Activated CD8-positive, alpha-beta memory T cell treated with anti-CD3 and anti-CD28 coated beads for 24 hours (primary cell): Measurements from ENCODE around the gene TRPM6.

Source experiments
- DNase-seq: peaks from one replicate; pipeline ENCODE4 v3.0.0-alpha.2; 2020

Gene TRPM6

GRCh38 chr9:74696520-74696919, 191.2 kb downstream of the TRPM6 start:
- DNase-seq, result no peak

GRCh38 chr9:74691058-74691457, 196.7 kb downstream of the TRPM6 start:
- no peak for DNase-seq

GRCh38 chr9:74683322-74683721, 204.4 kb downstream of the TRPM6 start:
- DNase-seq, result no peak

- DNase-seq, result no peak
Measured at GRCh38 chr9:74681906-74682305, 205.8 kb downstream of the TRPM6 start.

- no peak for DNase-seq
Measured at GRCh38 chr9:74674077-74674476, 213.6 kb downstream of the TRPM6 start.
